Pancreas (tissue), 10 donors: ENCODE measurements around the gene LRBA. TPM values are rescaled to one million over a fixed set of nuclear protein-coding genes. Genes with fewer than 3 reads are reported as not detected.

Source experiments
- ATAC-seq, 4 donors: fragments of 200-7000 bp; cut with Tn5 transposase; one replicate each; pipeline versions ENCODE4 v1.8.0 to v1.9.1; 2020; ENCODE audit warnings: mild to moderate bottlenecking in 4 of 4, moderate library complexity in 4 of 4
- DNase-seq, 6 donors: peaks; one replicate each; pipeline ENCODE4 v3.0.0-alpha.2; 2020
- FAIRE-seq: peaks from 2 replicates; lab custom pipeline; 2012; peaks lifted over from hg19 to GRCh38; lab: Jason Lieb, UNC
- H3K27ac ChIP-seq, 4 donors: fragments of 200-600 bp; sonication (generic); 1 replicate in 3 of 4; 2 replicates in 1 of 4; pipeline versions ENCODE4 v1.5.0 to v1.8.0; 2020
- H3K27me3 ChIP-seq, 4 donors: fragments of 200-600 bp; one replicate each; pipeline ENCODE4 v1.8.0; 2021
- H3K36me3 ChIP-seq, 3 donors: fragments of 200-600 bp; sonication (generic) in 1 of 3; one replicate each; pipeline versions ENCODE4 v1.5.0 to v1.8.0; 2020 to 2021
- H3K4me1 ChIP-seq, 3 donors: fragments of 200-600 bp; one replicate each; pipeline ENCODE4 v1.8.0; 2021
- H3K4me3 ChIP-seq, 4 donors: fragments of 200-600 bp; sonication (generic) in 2 of 4; one replicate each; pipeline versions ENCODE4 v1.5.0 to v1.8.0; 2020 to 2021
- H3K9me3 ChIP-seq, 4 donors: fragments of 200-600 bp; one replicate each; pipeline ENCODE4 v1.8.0; 2021
- WGBS, 2 donors: extraction: QIAGEN DNeasy Blood & Tissue Kit; methylation state at CpG; one replicate each; pipeline ENCODE4 v1.1.7; 2013; 5-methylcytosine and 5-hydroxymethylcytosine counted together
- intact Hi-C, 3 donors: fragments of 100-400 bp; cut with DNase I; formaldehyde crosslinking; loops; one replicate each; pipeline versions ENCODE4 v1.11.1 to v1.14.2; 2022
- polyA plus RNA-seq, 2 donors: library from polyadenylated mRNA; stranded (reverse); fragments of 200-250 nt; gene quantifications; one replicate each; pipeline ENCODE4 v1.2.3, GENCODE V29; 2013
- total RNA-seq, 6 donors: library from RNA; stranded (reverse); fragmentation: NEBNext Ultra II Directional in 4 of 6; extraction: Animal tissue kit (Norgen Biotek cat#: 25700) in 4 of 6; gene quantifications; one replicate each; pipeline versions ENCODE4 v1.2.1 to v1.2.4, GENCODE V29; 2021 to 2023
- TF ChIP-seq, protein P1 (sequence below), 4 donors: fragments of 200-600 bp; sonication (generic) in 3 of 4; IDR thresholded peaks; one replicate each; pipeline versions ENCODE4 v1.5.0 to v1.8.0; 2021; ENCODE audit warnings: antibody characterized with exemption in 4 of 4
- donor health status: healthy with polysubstance abuse.
- donor health status: DM: no; HTN: no; CAD: no; lungs with moderate emphysema.
- donor health status: DM: no; HTN: no; CAD: no.
- donor health status: control.
- donor health status: control.
- donor health status: Bipolar disorder and iron deficiency.
- donor health status: DM: yes; HTN: yes; CAD: no.
- donor health status: DM: no; HTN: no; CAD: no.
- donor health status: DM: no; HTN: no; CAD: no.
- donor health status: DM: yes; HTN: yes; CAD: no.

Gene LRBA
- total and polyA plus RNA-seq, 8 donors, result 6.6 to 35.3 (median 22.3) TPM

GRCh38 chr4:150805183-150806025, 209.7 kb downstream of the LRBA start:
- H3K36me3 ChIP-seq, result no peaks in the 10 kb centered on the region
- intact Hi-C loops, result no loop called here
- no peak overlapping the region for H3K27ac ChIP-seq
- 92 to 95% methylated on average over 3 of the region's 3 CpGs for WGBS, 2 donors
- ATAC-seq (no peak), FAIRE-seq (no peak), DNase-seq (no peak)
- H3K9me3 ChIP-seq, result no peaks in the 10 kb centered on the region
- TF ChIP-seq, protein P1, sequence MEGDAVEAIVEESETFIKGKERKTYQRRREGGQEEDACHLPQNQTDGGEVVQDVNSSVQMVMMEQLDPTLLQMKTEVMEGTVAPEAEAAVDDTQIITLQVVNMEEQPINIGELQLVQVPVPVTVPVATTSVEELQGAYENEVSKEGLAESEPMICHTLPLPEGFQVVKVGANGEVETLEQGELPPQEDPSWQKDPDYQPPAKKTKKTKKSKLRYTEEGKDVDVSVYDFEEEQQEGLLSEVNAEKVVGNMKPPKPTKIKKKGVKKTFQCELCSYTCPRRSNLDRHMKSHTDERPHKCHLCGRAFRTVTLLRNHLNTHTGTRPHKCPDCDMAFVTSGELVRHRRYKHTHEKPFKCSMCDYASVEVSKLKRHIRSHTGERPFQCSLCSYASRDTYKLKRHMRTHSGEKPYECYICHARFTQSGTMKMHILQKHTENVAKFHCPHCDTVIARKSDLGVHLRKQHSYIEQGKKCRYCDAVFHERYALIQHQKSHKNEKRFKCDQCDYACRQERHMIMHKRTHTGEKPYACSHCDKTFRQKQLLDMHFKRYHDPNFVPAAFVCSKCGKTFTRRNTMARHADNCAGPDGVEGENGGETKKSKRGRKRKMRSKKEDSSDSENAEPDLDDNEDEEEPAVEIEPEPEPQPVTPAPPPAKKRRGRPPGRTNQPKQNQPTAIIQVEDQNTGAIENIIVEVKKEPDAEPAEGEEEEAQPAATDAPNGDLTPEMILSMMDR (IDR thresholded peaks at IDR 0.05), result no peak
- H3K4me3 ChIP-seq, result no peak overlapping the region
- H3K4me1 ChIP-seq, result no peaks in the 10 kb centered on the region
- no peaks in the 10 kb centered on the region for H3K27me3 ChIP-seq

DNA sequence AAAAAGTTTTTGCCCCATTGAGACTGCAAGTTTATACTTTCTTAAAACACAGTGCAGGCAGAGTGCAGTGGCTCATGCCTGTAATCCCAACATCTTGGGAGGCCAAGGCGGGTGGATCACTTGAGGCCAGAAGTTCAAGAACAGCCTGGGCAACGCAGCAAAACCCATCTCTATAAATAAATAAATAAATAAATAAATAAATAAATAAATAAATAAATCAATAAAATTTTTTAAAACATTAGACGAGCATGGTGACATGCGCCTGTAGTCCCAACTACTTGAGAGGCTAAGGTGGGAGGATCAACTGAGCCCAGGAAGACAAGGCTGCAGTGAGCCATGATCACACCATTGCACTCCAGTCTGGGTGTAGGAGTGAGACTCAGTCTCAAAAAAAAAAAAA, 213.3 kb downstream of the LRBA start:
- Histone ChIP-seq H3K4me3 (no peak overlapping the region), H3K4me1 (no peaks in the 10 kb centered on the region), H3K27ac (no peak overlapping the region), H3K9me3 (no peaks in the 10 kb centered on the region), H3K36me3 (no peaks in the 10 kb centered on the region), H3K27me3 (no peaks in the 10 kb centered on the region)
- TF ChIP-seq, protein P1 (IDR thresholded peaks at IDR 0.05), result no peak
- ATAC-seq, result no peak
- intact Hi-C loops, result no loop called here
- no peak for FAIRE-seq
- no peak for DNase-seq
- 97 to 99% methylated on average over 4 of the region's 4 CpGs for WGBS, 2 donors

DNA sequence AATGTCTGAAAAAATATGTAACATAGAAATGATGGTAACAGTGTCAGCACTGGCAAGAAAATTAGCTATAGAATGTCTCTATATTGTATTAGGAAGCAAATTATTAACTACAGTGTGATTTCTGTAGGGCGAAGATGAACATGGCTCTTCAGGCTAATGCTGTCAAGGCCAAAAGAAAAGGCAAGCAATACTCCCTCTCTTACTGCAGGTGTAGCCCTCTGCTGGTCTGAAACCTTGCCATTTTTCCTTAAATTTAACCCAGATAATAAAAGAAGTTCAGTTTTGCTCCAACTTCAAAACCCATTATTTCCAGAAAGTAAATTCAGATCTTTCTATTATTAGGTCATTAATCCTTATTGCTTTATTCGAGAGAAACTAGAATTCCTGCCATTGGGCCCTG, 215.9 kb downstream of the LRBA start:
- Histone ChIP-seq H3K27me3 (no peaks in the 10 kb centered on the region), H3K4me1 (no peaks in the 10 kb centered on the region), H3K36me3 (no peaks in the 10 kb centered on the region), H3K4me3 (no peak overlapping the region), H3K9me3 (no peaks in the 10 kb centered on the region), H3K27ac (no peak overlapping the region)
- intact Hi-C loops, result no loop called here
- no peak for DNase-seq
- ATAC-seq, result no peak
- TF ChIP-seq, protein P1 (IDR thresholded peaks at IDR 0.05), result no peak
- FAIRE-seq, result no peak
- 83 to 84% methylated on average over 2 of the region's 2 CpGs for WGBS, 2 donors

DNA sequence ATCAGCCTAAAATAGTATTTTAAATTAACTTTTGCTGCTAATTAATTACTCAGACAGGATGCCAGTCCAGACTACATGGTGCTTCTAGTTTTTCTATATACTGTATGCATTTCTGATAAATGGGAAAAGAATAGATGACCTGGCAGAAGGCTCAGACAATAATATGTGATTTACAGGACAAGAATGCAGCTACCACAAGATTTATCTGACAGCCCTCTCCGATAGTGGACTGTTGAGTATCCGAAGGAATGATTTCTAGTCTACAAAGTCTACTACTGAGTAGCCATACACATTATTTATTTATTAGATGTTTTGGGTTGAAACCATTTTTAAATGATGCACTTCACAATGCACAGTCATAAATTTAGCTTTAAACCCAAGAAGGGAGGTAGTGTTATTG, 220.4 kb downstream of the LRBA start:
- intact Hi-C loops, result no loop called here
- ATAC-seq, result no peak
- FAIRE-seq, result no peak
- 88 to 94% methylated on average over 2 of the region's 2 CpGs for WGBS, 2 donors
- H3K4me3 ChIP-seq, result no peak overlapping the region
- H3K9me3 ChIP-seq, result no peaks in the 10 kb centered on the region
- no peaks in the 10 kb centered on the region for H3K27me3 ChIP-seq
- DNase-seq, result no peak
- no peak overlapping the region for H3K27ac ChIP-seq
- H3K4me1 ChIP-seq, result no peaks in the 10 kb centered on the region
- TF ChIP-seq, protein P1 (IDR thresholded peaks at IDR 0.05), result no peak
- no peaks in the 10 kb centered on the region for H3K36me3 ChIP-seq

DNA sequence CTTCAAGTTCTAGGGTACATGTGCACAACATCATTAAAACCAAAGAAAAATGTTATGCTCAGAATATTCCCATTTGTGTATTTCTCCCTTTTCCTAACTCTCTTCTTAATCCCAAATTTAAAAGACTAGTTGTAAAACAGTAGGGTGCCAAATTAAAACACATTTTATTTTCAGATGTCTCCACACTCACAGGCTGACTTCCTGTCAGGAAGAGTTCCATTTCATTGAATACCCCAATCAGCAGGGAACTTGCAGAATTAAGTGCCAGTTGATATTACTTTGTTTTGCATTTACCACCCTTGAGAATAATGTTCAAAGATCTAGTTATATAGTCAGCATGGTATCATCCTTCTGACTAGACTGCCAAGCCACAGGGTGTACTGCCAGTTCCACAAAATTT, 225.2 kb downstream of the LRBA start:
- DNase-seq (no peak), FAIRE-seq (no peak)

More for the DNA sequence above, 225.2 kb downstream of the LRBA start:
- intact Hi-C loops, result no loop called here
- TF ChIP-seq, protein P1 (IDR thresholded peaks at IDR 0.05), result no peak
- Histone ChIP-seq H3K36me3 (no peaks in the 10 kb centered on the region), H3K27ac (no peak overlapping the region), H3K4me3 (no peak overlapping the region), H3K9me3 (no peaks in the 10 kb centered on the region), H3K27me3 (no peaks in the 10 kb centered on the region), H3K4me1 (no peaks in the 10 kb centered on the region)
- no peak for ATAC-seq
